Heart left ventricle (tissue), 16 donors: ENCODE results near the gene RPL26. TPM values are rescaled to one million over a fixed set of nuclear protein-coding genes. Genes with fewer than 3 reads are reported as not detected.

Experiments
- ATAC-seq, 4 donors: fragments of 200-7000 bp; cut with Tn5 transposase; one replicate each; pipeline ENCODE4 v1.9.1; 2020 to 2022; ENCODE audit warnings: moderate library complexity in 4 of 4, mild to moderate bottlenecking in 3 of 4, moderate number of reproducible peaks in 1 of 4
- DNase-seq, 5 donors: peaks; one replicate each; pipeline ENCODE4 v3.0.0-alpha.2; 2020
- H3K27ac ChIP-seq, 12 donors: fragments of 200-600 bp; sonication (generic) in 4 of 12; one replicate each; pipeline versions ENCODE4 v1.5.0 to v1.8.0; 2016 to 2022; ENCODE audit warnings: mild to moderate bottlenecking in 2 of 12
- H3K27me3 ChIP-seq, 9 donors: fragments of 200-600 bp; sonication (generic) in 2 of 9; one replicate each; pipeline versions ENCODE4 v1.5.1 to v1.8.0; 2016 to 2022; ENCODE audit warnings: mild to moderate bottlenecking in 3 of 9
- H3K36me3 ChIP-seq, 9 donors: fragments of 200-600 bp; sonication (generic) in 2 of 9; one replicate each; pipeline versions ENCODE4 v1.5.0 to v1.8.0; 2018 to 2022; ENCODE audit warnings: mild to moderate bottlenecking in 2 of 9
- H3K4me1 ChIP-seq, 12 donors: fragments of 200-600 bp; sonication (generic) in 4 of 12; one replicate each; pipeline versions ENCODE4 v1.5.0 to v1.8.0; 2016 to 2022; ENCODE audit warnings: mild to moderate bottlenecking in 3 of 12
- H3K4me3 ChIP-seq, 12 donors: fragments of 200-600 bp; sonication (generic) in 4 of 12; one replicate each; pipeline versions ENCODE4 v1.5.0 to v1.8.0; 2017 to 2022; ENCODE audit warnings: mild to moderate bottlenecking in 9 of 12, moderate library complexity in 4 of 12
- H3K9me3 ChIP-seq, 12 donors: fragments of 200-600 bp; sonication (generic) in 4 of 12; one replicate each; pipeline versions ENCODE4 v1.5.0 to v1.8.0; 2016 to 2022; ENCODE audit warnings: mild to moderate bottlenecking in 1 of 12
- POLR2A ChIP-seq, 2 donors: fragments of 450-650 bp; IDR thresholded peaks; one replicate each; pipeline ENCODE4 v1.6.1; 2017; ENCODE audit warnings: antibody characterized with exemption in 2 of 2, mild to moderate bottlenecking in 2 of 2, moderate library complexity in 2 of 2
- WGBS, 4 donors: extraction: QIAGEN DNeasy Blood & Tissue Kit in 2 of 4; methylation state at CpG; one replicate each; pipeline versions ENCODE4 v1.1.5 to v1.1.7; 2013 to 2018; 5-methylcytosine and 5-hydroxymethylcytosine counted together
- intact Hi-C, 10 donors: fragments of 100-400 bp; cut with DNase I; formaldehyde crosslinking; loops; one replicate each; pipeline versions ENCODE4 v1.11.1 to v1.14.2; 2022
- polyA plus RNA-seq, 2 donors: library from polyadenylated mRNA; stranded (reverse); fragments of 200-250 nt; gene quantifications; one replicate each; pipeline ENCODE4 v1.2.3, GENCODE V29; 2013
- total RNA-seq, 9 donors: library from RNA; depleted of rRNA in 2 of 9; stranded (reverse); fragments of >200 nt in 2 of 9; fragmentation: NEBNext Ultra II Directional in 3 of 9; extraction: Animal tissue kit (Norgen Biotek cat#: 25700) in 3 of 9; gene quantifications; one replicate each; pipeline versions ENCODE4 v1.1.0 to v1.2.4, GENCODE V29; 2016 to 2023
- TF ChIP-seq, protein P1 (sequence below), 12 donors: fragments of 200-600 bp; sonication (generic) in 4 of 12; IDR thresholded peaks; one replicate each; pipeline versions ENCODE4 v1.5.0 to v1.8.0; 2018 to 2022; ENCODE audit warnings: antibody characterized with exemption in 12 of 12, mild to moderate bottlenecking in 5 of 12
- donor health status: ischemic (EF 13 %, LVEDD 7.1; RV severe dilation, severe dysfunction).
- donor health status: healthy with polysubstance abuse.
- donor health status: DM: no; HTN: yes; CAD: no.
- donor health status: DM: no; HTN: no; CAD: no.
- donor health status: ischemic (EF 25% LVEDD 6.9; RV normal size, moderate dysfunction).
- donor health status: ischemic (EF 25% LVEDD 5.7; RV mildly dilated, moderate dysfunction).
- donor health status: healthy.
- donor health status: DM: yes; HTN: yes; CAD: no.
- donor health status: ischemic (EF 35%, LVEDD 5.7; RV mildly dilated, moderate dysfunction).
- donor health status: nonischemic (EF 11% LVEDD 7.7; RV severe dilation, severe dysfunction).
- donor health status: DM: yes; HTN: yes; CAD: no.
- donor health status: PGD.
- donor health status: ischemic (EF 29% LVEDD 5.4; RV normal size, mild dysfunction).
- donor health status: nonischemic (EF 23%, LVEDD 6.1; RV moderate dilation, normal function).

RPL26 gene
- total and polyA plus RNA-seq, 11 donors, result 967 to 4,104 (median 1,265) TPM

DNA sequence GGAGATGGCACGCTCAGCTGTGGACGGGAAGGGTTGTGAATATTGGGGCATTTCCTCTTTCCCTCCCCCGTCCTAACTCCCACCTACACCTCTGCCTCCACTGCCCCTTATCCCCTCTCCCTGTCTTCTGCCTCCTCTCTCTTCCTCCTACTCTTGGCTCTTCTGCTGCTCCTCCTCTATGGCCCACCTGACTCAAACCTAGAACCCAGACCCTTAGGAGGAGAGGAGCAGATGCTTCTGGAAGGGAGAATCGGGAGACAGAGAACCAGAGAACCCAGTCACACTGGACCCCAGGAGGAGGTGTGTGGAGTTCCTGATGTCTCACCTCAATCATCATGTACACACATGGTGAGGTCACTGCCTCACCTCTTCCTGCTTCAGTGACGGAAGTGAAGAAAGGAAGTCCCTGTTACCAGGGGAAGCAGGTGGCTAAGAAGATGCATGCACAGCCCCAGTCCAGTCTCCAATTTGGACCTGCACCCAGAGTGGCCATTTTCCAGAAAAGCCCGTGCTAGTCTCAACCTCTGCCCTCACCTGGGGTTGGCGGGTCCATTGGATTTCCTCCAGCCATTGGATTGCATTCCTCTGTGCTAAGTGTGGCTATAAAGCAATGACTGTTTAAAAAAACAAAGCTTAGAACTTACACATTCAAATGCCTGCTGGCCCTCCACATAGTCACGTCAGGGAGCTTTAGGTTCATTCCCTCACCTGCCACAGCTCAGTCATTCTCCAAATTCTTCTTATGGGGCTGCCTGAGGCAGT, 10.7 kb upstream of the RPL26 start:
- Histone ChIP-seq H3K36me3 (no peaks in the 10 kb centered on the region), H3K27ac (no peak overlapping the region), H3K27me3 (peaks cover 0 to 41% (median 21%) of the 10 kb centered on the region in 9 donors), H3K4me3 (no peak overlapping the region), H3K4me1 (peaks cover 0 to 6% (median 0%) of the 10 kb centered on the region in 12 donors), H3K9me3 (no peaks in the 10 kb centered on the region)
- DNase-seq (no peak), ATAC-seq (peak in 2 of 4 donors; percentile 44 to 54)
- intact Hi-C loops, result no loop called here
- TF ChIP-seq POLR2A (IDR thresholded peaks at IDR 0.05), result no peak
- TF ChIP-seq, protein P1, sequence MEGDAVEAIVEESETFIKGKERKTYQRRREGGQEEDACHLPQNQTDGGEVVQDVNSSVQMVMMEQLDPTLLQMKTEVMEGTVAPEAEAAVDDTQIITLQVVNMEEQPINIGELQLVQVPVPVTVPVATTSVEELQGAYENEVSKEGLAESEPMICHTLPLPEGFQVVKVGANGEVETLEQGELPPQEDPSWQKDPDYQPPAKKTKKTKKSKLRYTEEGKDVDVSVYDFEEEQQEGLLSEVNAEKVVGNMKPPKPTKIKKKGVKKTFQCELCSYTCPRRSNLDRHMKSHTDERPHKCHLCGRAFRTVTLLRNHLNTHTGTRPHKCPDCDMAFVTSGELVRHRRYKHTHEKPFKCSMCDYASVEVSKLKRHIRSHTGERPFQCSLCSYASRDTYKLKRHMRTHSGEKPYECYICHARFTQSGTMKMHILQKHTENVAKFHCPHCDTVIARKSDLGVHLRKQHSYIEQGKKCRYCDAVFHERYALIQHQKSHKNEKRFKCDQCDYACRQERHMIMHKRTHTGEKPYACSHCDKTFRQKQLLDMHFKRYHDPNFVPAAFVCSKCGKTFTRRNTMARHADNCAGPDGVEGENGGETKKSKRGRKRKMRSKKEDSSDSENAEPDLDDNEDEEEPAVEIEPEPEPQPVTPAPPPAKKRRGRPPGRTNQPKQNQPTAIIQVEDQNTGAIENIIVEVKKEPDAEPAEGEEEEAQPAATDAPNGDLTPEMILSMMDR (IDR thresholded peaks at IDR 0.05), result no peak
- WGBS, 4 donors, result 64 to 72% (median 69%) methylated on average over 8 of the region's 8 CpGs

DNA sequence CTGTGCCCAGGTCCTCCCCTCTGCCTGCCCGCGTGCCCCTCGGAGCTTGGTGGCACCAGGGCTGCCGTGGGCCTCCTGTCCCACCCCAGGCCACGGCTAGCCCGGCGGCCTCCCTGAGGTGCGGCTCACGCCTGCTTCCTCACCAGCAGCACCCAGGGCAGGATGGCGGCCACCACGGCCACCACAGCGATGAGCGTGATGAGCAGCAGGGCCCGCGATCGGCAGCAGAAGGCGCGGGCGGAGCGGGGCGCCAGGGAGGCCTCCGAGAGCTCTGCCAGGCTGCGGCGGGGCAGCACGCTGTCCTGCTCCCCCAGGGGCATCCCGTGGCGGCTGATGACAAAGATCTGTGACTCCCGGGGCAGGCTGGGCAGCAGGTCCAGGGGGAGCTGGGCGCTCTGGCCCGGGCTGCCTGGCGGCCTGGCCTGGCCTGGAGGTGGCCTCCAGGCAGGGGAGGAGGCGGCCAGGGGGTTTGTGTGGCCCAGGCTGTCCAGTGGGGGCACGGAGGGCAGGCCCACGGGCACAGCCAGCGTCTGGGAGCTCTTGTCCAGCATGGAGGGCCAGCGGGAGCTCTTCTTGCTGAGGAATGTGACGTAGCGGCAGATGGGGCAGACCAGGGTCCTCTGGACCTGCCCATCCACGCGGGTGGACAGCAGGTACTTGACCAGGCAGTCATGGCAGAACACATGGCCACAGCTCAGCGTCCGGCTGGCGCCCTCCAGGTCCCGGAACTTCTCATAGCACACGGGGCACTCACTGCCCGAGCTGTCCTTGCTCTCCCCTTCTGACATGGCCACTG, 9.9 kb upstream of the RPL26 start:
- no peaks in the 10 kb centered on the region for H3K9me3 ChIP-seq
- ATAC-seq (peak in 1 of 4 donors; percentile 29), DNase-seq (no peak)
- H3K36me3 ChIP-seq, result no peaks in the 10 kb centered on the region
- TF ChIP-seq, protein P1 (IDR thresholded peaks at IDR 0.05), result no peak
- TF ChIP-seq POLR2A (IDR thresholded peaks at IDR 0.05), result no peak
- H3K27me3 ChIP-seq, result peaks cover 0 to 37% (median 18%) of the 10 kb centered on the region in 9 donors
- intact Hi-C loops, result no loop called here
- peaks cover 0 to 6% (median 0%) of the 10 kb centered on the region in 12 donors for H3K4me1 ChIP-seq
- no peak overlapping the region for H3K27ac ChIP-seq
- WGBS, 4 donors, result 84 to 90% (median 86%) methylated on average over 8 to 46 of the region's 46 CpGs
- H3K4me3 ChIP-seq, result no peak overlapping the region

DNA sequence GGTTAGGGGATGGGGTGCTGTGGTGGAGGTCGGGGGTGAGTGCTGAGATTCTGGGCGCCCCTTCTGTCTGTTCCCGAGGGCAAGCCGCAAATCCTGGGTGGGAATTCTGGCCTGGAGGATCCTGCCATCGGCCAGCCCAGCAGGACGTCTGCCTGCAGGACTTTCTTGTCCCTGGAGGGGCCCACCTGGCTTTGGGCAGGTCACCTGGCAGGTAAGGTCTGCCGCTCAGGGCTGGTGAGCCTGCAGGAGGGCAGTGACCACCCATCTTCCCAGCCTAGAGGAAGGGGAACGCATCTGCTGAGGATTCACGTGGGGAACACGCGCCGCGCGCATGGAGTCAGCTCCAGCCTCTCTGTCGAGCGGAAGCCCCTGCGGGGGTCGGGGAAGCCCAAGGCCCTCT, 9.3 kb upstream of the RPL26 start:
- no peak for DNase-seq
- H3K27me3 ChIP-seq, result peaks cover 0 to 32% (median 16%) of the 10 kb centered on the region in 9 donors
- no peak overlapping the region for H3K27ac ChIP-seq
- H3K36me3 ChIP-seq, result no peaks in the 10 kb centered on the region
- TF ChIP-seq POLR2A (IDR thresholded peaks at IDR 0.05), result no peak
- intact Hi-C loops, result no loop called here
- ATAC-seq, result peak in 1 of 4 donors; percentile 27
- H3K9me3 ChIP-seq, result no peaks in the 10 kb centered on the region
- no peak overlapping the region for H3K4me3 ChIP-seq
- H3K4me1 ChIP-seq, result peaks cover 0 to 6% (median 0%) of the 10 kb centered on the region in 12 donors
- WGBS, 4 donors, result 64 to 72% (median 67%) methylated on average over 16 to 18 of the region's 18 CpGs

DNA sequence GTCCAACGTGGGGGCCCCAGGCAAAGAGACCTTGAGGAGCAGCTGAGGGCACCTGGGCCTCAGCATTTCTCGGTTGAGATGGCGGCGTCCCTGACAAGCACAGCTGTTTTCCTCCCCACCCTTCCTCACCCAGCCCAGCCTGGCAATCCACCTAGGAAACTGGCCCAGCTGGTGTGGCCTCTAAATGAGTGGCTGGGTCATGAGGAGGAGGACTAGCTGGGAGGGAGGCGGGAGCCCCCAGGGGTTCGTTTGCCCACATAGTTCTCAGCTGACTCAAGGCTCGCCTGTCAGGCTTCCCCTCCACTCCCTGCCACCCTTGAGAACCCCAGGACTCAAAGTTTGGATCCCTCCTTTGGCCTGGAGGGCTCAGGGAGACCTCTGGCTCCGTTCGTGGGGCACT, 8.7 kb upstream of the RPL26 start:
- DNase-seq (no peak), ATAC-seq (no peak)
- TF ChIP-seq, protein P1 (IDR thresholded peaks at IDR 0.05), result no peak
- TF ChIP-seq POLR2A (IDR thresholded peaks at IDR 0.05), result no peak
- H3K27ac ChIP-seq, result no peak overlapping the region
- 46 to 60% (median 50%) methylated on average over 9 of the region's 9 CpGs for WGBS, 4 donors
- peaks cover 0 to 6% (median 0%) of the 10 kb centered on the region in 12 donors for H3K4me1 ChIP-seq
- H3K27me3 ChIP-seq, result peaks cover 0 to 27% (median 11%) of the 10 kb centered on the region in 9 donors
- H3K4me3 ChIP-seq, result no peak overlapping the region
- intact Hi-C loops, result no loop called here
- H3K9me3 ChIP-seq, result no peaks in the 10 kb centered on the region
- no peaks in the 10 kb centered on the region for H3K36me3 ChIP-seq
